HG03159 (cell line): Measurements from ENCODE around the gene TNFRSF13B.
"Not testable (repeated sequence)": the region's sequence is repeated elsewhere in the genome, so short reads cannot be mapped to it uniquely, and the experiment has no call there.

Source experiments
- ATAC-seq: cut with Tn5 transposase; IDR thresholded peaks from one replicate; pipeline ENCODE4 v1.9.1; 2021; ENCODE audit warnings: mild to moderate bottlenecking, moderate library complexity; ENCODE audit not compliant: unreplicated experiment

The TNFRSF13B gene

DNA sequence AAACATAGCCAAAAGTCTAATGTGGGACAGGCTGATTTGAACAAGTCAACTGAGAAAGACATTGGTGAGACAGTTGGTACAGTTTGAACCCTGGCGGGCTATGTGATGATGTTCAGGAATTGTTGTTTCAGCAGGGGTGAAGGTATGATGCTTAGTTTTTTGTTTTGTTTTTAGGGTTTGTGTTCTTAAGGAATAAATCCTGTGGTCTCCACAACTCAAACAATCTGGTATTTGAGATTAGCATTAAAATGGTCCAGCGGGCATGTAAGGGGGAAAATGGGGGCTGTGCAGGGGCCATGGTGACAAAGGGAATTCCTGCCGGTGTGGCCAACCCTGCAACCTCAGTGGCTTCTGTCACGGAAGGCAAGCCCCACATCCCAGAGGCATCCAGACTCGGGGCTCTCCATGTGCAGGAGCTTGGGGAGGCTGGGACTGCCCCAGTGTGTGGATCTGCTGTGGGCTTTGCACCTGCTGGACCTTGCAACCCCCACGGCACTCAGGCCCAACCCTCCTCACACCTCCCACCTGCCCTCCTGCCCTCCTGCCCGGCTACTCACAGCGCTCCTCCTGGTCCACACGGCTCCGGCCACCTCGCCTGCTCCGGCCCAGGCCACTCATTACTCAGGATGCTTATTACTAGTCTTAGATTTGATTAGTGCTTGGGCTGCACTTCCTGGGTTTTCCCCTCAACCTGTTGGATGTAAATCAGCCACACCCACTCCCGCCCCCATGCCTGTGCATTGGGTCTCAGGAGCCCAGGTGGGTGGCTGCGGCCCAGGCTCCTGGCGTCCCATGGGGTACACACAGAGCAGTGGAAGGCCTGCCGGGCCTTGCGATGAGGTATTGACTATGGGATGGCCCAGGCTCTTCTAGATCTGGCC lies at the start of gene TNFRSF13B:
TNFRSF13B (minus strand) TSS at position 661 of the 881 bp plus-strand sequence; CDS start at position 618, 43 bp downstream.
- ATAC-seq = no peak

DNA sequence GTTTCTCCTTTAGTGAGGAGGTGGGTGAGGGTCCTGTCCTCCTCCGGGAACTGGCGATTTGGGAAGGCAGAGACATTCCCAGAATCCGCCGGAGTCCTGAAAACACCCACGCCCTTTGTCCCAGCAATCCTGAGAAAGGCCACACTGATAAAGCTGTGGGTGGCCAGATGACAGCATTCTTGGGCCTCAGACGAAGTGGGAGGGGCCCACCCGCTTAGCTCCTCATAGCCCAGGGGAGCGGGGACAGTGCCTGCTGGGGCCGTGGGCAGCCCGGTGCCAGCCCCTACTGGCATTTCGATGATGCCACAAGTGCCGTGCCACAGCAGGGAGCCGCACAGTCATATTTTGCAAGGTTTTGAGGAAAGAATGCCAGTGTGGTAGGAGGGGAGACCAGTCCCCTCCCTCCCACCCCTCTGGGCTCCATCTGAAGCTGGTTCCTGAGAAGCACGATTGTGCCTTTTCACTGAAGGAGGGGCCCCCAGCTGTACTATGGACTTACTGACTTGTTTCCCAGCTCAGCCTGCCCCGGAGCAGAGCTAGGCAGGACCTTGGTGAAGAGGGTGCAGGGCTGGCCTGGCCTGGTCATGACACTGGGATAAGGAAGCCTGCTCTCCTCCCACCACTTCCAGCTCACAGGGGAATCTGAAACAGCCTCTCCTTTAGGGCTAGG lies 49.4 kb upstream of the TNFRSF13B start:
- no peak for ATAC-seq

DNA sequence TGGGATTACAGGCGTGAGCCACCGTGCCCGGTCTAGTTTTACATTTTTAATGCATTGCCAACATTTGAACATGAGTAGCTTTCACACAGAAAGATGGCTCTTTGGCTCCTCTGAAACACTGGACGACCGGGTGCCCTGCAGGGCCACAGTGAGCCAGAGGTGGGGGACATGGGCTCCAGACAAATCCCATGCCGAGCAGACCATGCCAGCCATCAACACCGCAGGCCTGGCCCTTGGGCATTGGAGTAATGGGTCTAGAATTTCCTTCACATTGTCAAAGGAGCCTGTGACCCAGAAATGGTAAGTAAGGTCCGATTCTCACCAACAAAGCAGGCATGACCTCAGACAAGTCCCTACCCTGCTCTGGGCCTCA lies 48.9 kb upstream of the TNFRSF13B start:
- ATAC-seq = no peak

DNA sequence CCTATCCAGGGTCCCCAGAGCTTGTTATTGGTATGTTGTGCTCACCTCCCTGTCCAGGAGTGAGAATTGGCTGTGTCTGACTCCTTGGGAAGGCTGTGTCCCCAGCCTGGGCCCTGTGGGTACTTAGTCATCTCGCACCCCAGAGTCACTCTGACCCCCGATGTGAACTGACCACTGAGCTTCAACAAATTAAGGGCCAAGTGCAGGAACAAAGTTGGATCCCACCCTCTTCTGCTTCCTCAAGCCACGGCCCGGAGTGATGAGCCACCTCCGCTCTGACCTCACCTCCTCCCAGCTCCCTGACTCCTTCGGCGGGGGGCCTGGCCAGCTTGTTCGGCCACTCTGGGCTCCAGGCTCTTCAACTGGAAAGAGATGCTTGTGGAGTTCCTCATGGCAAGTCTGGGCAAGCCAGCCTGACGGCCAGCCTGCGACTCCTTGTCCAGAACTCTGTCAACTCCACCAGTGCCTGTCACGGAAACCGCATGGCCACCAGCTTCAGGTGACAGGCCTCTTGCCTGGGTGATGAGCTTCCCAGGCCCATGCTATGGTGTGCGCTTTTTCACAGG lies 48.1 kb upstream of the TNFRSF13B start:
- no peak for ATAC-seq

DNA sequence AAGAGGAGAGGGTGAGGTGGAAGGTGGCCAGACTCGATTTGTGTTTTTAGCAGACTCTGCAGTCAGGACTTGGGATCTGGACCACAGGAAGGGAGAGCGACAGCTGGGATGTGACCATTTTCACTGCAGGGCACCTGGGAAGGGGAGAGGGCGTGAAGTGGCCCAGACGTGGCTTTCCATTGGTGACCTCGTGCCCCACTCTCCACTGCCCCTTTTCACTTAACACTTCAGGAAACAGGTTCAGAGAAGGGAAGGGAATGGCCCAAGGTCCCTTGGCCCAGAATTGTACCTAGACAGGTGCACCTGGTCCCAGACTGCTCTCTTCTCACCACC lies 47.5 kb upstream of the TNFRSF13B start:
- no peak for ATAC-seq

DNA sequence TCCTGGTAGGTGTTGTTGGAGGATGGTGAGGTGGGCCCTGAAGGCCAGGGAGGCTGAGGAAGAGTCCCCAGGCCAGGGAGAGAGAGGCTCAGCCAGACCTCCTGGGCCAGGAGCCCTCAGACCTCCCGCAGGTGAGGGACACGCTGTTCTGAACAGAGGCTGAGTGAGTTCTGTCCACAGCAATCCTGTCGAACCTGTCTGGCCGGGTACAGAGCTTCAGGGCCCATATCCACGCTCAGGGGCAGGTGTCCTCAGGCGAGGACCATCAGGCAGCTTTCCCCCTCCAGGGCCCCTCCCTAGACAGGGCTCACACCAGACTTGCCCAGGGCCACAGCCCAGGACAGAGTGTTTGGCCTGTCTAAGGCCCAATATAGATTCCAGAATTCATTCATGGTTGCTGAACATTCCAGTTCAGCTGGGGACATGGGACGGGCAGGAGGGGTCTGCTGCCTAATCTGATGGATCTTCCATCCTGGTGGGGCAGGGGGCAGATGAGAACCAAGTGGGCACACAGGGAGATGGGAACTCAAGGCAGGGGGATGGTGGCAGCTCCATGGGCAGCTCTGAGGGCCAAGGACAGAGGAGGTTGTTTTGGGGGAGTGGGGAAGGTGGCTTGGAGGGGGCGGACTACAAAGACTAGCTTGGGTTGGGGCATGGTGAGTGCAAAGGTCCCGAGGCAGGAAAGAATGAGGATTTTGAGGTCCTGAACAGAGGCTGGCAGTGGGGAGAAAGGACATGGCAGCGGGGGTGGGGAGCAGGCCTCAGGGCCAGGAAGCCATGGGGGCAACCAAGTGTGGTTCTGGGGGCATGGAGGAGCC lies 46.9 kb upstream of the TNFRSF13B start:
- no peak for ATAC-seq

DNA sequence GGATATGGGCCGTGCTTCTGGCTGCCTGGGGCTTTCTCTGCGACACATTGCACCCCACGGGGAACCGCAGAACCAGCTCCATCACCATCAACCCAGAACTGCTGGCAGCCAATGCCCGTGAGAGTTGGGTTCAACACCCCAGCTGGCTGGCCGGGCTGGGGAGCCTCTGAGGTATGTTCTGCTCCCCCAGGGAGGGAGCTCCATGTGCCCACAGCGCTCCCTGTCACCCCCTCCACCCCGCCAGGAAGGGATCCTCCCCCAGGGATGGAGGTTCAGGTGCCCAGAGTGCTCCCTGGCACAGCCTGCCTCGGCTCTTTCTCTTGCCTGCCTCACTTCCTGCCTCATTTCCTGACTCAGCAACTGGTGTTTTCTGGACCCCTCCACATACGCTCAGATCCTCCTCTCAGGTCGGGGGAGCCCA lies 46.1 kb upstream of the TNFRSF13B start:
- no peak for ATAC-seq

DNA sequence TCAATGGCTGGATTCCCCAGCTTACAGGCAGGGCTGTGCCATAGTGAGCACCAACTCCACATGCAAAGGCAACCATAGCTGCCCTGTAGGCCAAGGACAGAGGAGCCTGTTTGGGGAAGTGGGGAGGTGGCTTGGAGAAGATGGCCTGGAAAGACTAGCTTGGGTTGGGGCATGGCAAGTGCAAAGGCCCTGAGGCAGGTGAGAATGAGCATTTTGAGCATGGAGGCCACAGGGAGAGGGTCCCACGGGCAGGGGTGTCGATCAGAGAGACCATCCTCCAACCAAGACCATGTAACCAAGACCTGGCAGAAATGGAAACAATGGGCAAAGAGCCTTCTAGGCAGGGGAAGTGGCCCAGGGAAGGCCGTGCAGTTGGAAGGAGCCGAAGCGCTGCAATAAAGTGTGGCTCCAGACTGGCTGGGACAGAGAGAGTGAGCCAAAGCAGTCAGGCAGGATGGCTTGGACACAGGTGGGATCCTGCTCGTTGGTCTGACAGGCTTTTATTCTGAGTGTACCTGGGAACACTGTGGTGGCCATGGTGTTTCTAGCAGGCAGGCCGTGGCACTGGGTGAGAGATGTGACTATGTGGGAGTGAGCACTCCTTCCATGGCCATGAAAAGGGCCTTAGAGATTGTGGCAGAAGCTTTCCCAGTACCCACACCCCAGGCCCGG lies 45.6 kb upstream of the TNFRSF13B start:
- ATAC-seq = no peak

DNA sequence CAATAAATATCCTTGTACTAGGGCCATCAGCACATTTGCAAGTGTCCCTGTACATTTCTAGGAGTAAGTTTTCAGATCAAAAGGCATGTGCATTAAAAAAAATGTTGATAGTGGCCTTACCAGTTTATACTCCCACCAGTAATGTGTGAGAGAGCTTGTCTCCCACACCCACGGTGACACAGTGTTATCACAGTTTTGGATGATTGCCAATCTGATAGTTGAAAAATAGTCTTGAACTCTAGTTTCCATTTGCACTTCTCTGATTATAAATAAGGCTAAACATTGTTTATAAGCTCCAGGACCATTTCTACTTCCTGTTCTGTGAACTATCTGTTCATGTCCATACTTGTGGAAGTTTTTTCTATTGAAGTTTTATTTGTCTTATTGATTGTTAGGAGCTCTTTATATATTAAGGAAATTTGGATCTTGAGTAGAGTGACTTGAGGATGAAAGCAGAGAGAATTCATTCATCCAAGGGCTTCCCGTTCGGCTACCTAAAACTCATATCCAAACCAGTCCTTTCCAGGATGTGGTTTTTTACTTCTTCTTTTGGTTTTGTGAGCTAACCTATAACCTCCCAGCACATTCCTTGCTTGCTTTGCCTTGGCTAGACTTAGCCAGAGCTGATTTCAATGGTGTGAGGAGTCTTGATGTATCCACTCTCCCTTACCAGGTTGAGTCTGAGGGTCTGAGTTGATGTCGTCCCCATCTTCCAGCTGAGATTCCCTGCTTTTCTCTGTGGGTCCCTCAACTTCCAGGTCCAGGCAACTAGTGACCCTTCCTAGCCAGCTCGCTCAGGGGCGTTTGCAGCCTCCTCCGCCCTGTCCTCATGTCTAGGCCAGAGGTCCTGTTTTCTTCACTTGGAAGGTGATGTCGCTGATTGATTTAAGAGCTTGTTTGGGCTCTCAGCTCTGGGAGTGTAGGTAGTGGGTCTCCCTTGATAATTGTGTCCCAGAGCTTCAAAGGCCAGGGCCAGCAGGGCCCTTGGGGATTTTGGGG lies 44.6 kb upstream of the TNFRSF13B start:
- ATAC-seq = not testable (repeated sequence)

DNA sequence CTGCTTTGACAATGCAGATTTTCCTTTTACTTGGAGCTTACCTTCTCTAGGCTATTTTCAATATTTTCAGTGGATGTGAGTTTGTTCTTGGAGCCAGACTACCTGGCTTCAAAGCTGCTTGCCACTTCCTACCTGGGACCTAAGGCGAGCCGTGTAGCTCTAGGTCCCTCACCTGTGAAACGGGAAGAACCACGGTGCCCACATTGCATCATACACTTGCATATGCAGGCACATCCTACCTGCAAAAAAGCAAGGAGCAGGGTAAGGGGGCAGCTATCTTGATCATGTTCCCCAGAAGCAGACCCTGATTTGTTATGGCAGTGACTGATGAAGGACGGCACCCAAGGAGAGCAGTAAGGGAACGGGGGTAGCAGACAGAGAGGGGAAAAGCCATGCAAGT lies 43.3 kb upstream of the TNFRSF13B start:
- ATAC-seq = no peak

DNA sequence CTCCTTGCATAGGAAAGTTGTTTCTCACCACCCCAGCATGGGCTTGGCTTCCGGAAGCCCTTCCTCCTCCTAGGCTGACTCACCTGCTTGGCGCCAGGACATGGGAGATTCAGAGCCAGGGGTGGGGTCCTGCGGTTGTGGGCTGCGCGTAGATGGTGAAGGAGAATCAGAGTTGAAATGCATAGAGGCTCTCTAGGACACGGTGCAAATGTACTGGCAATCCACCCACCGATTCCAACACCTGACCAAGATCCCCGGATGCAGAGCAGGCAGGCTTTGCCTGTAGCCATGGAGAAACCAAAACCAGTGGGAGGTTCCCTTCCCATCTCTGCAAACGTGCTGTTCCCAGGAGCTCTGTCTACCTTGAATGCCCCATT lies 42.8 kb upstream of the TNFRSF13B start:
- ATAC-seq = not testable (repeated sequence)

DNA sequence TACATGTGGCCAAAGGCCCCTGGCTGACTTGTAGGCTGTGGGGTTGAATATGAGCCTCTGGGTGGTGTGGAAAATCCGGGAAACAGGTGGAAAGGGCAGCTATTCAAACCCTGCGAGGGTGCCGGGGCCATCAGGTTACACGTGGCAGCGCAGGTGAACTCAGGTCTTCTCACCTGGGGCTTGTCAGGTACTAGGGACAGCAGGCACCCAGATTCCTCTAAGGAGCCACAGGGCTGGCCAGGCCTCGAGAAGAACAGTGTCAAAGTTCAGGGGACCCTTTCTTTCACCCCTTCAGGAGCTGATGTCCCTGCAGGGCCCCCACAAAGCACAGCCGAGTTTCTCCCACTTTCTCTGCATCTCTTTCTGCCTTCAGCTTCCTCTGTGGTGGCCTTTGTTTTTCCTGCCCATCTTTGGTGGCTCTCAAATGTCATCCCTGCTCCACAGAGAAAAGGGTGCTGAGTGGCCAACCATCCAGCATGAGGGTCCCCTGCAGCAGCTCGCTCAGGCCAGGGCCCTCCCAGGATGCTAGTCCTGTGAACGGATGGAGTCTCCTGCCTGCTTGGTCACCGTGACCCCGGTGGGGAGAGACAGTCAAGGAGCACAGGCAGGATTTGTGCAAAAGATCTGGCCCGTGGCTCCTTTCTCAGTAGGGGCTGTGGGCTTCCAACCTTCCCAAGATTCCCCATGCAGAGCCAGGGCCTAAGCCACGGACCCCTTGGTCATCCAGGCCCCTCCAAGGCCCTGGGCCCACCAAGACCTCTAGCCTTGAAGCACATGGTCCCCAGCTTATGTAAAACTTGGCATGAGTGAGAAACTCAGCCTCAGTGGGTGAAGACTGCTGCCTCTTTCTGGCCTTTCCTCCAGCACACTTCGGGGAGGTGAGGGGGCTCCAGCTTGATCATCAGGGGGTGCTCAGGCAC lies 42.2 kb upstream of the TNFRSF13B start:
- ATAC-seq = not testable (repeated sequence)

DNA sequence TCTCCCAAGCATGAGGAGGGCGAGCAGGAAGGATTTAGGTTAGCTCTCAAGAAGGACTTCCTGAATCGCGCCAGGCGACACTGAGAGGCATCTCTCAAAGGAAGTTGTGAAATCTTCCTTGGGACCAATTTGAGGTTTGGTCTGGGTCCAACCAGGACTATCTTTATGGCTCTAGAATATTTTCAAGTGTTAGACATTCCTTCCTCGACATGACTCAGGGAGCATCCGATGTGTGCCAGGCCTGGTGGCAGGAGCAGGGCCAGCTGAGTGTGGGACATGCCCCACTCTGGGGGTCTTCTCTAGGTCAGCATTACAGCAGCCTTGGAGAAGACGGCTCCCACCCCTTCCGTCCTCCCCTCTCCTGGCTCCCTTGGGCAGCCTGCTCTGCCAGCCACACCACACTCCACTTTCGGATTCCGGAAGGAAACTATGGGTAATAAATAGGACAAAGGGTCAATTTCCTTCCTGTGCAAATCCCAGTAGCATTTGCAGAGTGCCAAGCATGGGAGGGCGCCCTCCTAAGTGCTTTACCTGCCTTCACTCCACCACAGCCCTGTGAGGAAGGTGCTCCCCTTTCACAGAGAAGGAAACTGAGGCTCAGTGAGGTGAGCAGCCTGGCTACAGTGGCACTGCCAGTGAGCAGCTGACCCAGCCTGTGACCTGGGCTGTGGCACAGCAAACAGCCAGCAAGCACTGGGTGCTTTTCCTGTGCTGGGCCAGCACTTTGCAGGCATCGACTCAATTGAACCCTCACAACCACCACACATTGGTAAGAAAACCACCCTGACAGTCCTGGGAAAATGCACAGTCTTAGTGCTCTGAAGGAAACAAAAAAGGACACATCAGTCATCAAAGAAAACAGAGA lies 39.4 kb upstream of the TNFRSF13B start:
- ATAC-seq = not testable (repeated sequence)

DNA sequence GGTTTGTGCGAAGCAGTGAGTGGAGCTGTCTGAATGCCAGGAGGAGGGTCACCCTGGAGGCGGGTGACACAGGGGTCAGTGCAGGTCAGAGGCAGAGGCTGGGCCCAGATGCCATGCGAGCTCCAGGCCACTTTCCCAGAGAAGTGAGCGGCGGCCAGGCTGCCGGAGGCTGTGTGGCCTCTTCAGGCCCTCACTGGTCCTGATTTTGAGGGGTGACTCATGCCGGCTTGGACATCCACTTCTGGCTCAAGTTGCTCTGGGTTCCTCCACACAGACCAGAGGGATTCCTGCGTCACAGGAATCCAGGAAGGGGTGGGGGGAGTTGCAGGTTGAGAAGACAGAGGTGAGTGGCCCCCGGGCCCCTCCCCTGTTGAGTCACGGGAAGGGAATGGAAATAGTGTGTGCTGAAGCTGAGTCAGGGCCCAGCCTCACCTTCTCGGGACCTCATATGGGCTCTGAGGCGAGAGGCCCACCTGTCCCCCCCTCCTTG lies 38.7 kb upstream of the TNFRSF13B start:
- not testable (repeated sequence) for ATAC-seq

DNA sequence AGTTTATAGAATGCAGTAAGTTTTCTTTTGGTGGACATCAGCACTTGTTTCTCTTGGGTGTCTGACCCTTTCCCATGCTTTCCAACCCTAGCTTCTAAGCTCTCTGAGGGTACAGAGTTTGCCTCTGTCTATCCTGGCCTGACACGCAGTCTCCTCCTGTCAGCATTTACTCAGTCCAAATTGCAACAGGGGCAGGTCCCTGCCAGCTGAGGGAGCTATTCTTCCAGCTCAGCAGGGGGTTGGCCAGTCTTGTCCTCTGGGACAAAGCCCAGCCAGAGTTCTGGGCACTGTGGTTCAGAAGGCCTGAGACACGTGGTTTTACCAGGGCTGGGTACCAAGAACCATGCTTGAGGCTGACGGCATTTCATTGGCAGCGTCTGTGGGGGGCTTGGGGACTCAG lies 38.1 kb upstream of the TNFRSF13B start:
- not testable (repeated sequence) for ATAC-seq

DNA sequence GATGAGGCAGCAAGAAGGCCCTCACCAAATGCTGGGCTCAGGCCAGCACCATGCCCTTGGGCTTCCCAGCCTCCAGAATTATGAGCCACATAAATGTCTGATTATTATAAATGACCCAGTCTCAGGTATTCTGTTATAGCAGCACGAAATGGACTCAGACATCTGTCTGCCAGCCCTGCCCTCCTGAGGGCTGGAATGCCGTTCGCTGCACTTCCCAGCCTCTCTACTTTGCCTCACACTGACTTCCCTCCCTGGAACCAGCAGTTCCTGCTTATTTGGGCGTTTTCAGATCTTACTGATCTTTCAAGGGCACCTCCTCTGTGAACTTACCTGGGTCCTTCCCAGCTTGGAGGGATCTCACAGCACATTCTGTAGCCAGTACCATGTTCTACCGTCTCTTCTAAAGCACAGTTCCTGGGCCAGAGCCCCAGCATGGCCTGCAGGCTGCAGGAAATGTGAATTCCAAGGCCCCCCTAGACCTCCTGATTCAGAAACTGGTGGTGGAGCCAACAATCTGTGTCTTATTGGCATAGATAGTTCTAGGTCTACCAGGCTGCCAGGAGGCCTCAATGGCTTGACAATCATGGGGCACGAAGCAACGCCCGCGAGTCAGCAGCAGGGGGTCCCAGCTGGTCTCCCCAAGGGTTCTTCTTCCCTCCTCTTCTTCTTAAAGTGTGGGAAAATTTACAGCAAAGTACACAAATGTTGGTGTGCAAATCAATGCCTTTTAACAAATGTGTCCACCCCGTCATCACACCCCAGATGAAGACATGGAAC lies 36.9 kb upstream of the TNFRSF13B start:
- ATAC-seq = not testable (repeated sequence)
